ENCODE data around the gene TNFRSF8. TPM values are rescaled to one million over a fixed set of nuclear protein-coding genes. Genes with fewer than 3 reads are reported as not detected.
A peak's percentile ranks its signal among the peaks of the same experiment; 100 is the strongest.

The TNFRSF8 gene
- total RNA-seq, 5 donors from 2014 or later (not counting 1 experiment from before 2014, with no cell fraction given): 0.20 to 0.53 (median 0.33) TPM; not detected in 1

DNA sequence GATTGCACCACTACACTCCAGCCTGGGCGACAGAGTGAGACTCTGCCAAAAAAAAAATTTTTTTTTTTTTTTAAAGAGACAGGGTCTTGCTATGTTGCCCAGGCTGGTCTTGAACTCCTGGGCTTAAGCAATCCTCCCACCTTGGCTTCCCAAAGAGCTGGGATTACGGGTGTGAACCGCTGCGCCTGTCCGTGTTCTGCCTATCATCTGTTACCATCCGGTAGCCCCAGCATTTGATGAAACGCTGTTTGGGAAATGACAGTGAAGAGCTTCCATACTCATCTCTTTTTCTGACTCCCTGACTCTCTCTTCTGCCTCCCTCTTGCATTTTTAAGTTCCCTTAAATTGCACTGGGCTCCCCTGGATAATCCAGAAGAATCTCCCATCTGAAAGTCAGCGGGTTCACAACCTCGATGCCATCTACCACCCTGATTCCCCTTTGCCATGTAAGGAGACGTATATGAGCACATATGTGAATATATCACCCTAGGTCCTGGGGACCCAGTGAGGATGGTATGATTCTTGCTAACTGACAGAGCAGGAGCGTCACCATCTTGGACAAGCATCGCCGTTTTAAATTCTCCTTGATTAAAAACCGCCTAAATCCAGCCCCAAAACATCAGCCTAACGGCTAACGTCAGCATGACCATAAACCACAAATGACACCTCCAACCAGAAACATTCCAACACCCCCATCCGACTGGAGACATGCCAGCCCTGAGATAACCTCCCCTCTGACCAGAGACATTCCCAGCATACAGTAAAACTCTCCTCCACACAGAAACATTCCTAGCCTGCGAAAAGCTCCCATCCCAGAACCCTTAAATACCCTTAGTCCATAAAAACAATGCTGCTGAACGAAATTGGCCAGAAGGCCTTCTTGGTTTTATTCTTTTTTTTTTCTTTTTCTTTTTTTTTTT, 12.4 kb downstream of the TNFRSF8 start:
- no peak overlapping the region for H3K4me3 Mint-ChIP-seq
- H3K27ac Mint-ChIP-seq: no peak overlapping the region
- Histone ChIP-seq H3K27ac (ENCODE audit: low read length) (no peak overlapping the region), H3K4me1 (ENCODE audit: control insufficient read depth in 1 of 2, extremely low read depth in 1 of 2, insufficient read depth in 2 of 2, low read length in 2 of 2) (peaks cover 0 to 9% of the 10 kb centered on the region in 2 experiments), H3K36me3 (ENCODE audit: control insufficient read depth in 2 of 2, extremely low read depth in 1 of 2, insufficient read depth in 1 of 2, low read length in 1 of 2) (no peaks in the 10 kb centered on the region), H3K4me3 (ENCODE audit: control insufficient read depth in 1 of 2, extremely low read depth in 1 of 2, low read length in 1 of 2) (no peak overlapping the region), H3K27me3 (replicated peaks in 1 of 2; ENCODE audit: control insufficient read depth in 2 of 2, extremely low read depth in 1 of 2, insufficient read depth in 2 of 2, low read length in 1 of 2) (peaks cover 0 to 29% of the 10 kb centered on the region in 2 experiments), H3K9me3 (no peaks in the 10 kb centered on the region)
- ATAC-seq (replicated peaks in 1 of 4) (no peak), DNase-seq (no peak)
- CTCF ChIA-PET: interaction anchor here in 1 of 2 donors (0.6 kb wide), 1 partner anchor 12 kb away, joined by 5 read pairs; no protein-coding TSS in a partner anchor
- WGBS (ENCODE audit: insufficient coverage): 93% methylated on average over 11 of the region's 19 CpGs
- H3K36me3 Mint-ChIP-seq: no peaks in the 10 kb centered on the region
- POLR2A ChIA-PET: interaction anchor here in 1 of 2 donors (0.7 kb wide), 1 partner anchor 13 kb away, joined by 4 read pairs; no protein-coding TSS in a partner anchor
- no peaks in the 10 kb centered on the region for H3K9me3 Mint-ChIP-seq
- H3K27me3 Mint-ChIP-seq: peaks cover 0 to 3% of the 10 kb centered on the region in 2 donors
- peaks cover 0 to 13% (median 3%) of the 10 kb centered on the region in 3 donors for H3K4me1 Mint-ChIP-seq

GRCh38 chr1:12076425-12077005, 13.4 kb downstream of the TNFRSF8 start:
- Mint-ChIP-seq H3K27ac (no peak overlapping the region), H3K36me3 (no peaks in the 10 kb centered on the region), H3K27me3 (no peaks in the 10 kb centered on the region), H3K4me3 (no peak overlapping the region), H3K9me3 (no peaks in the 10 kb centered on the region), H3K4me1 (peaks cover 0 to 11% (median 3%) of the 10 kb centered on the region in 3 donors)
- ATAC-seq (replicated peaks in 1 of 4): no peak
- Histone ChIP-seq H3K4me1 (ENCODE audit: control insufficient read depth in 1 of 2, extremely low read depth in 1 of 2, insufficient read depth in 2 of 2, low read length in 2 of 2) (peaks cover 0 to 15% of the 10 kb centered on the region in 2 experiments), H3K9me3 (no peaks in the 10 kb centered on the region), H3K27ac (ENCODE audit: low read length) (no peak overlapping the region), H3K4me3 (ENCODE audit: control insufficient read depth in 1 of 2, extremely low read depth in 1 of 2, low read length in 1 of 2) (no peak overlapping the region), H3K27me3 (replicated peaks in 1 of 2; ENCODE audit: control insufficient read depth in 2 of 2, extremely low read depth in 1 of 2, insufficient read depth in 2 of 2, low read length in 1 of 2) (peaks cover 0 to 28% of the 10 kb centered on the region in 2 experiments), H3K36me3 (ENCODE audit: control insufficient read depth in 2 of 2, extremely low read depth in 1 of 2, insufficient read depth in 1 of 2, low read length in 1 of 2) (no peaks in the 10 kb centered on the region)
- 98% methylated on average over 6 of the region's 9 CpGs for WGBS (ENCODE audit: insufficient coverage)
- POLR2A ChIA-PET: no interaction called here
- DNase-seq: no peak
- CTCF ChIA-PET: no interaction called here

DNA sequence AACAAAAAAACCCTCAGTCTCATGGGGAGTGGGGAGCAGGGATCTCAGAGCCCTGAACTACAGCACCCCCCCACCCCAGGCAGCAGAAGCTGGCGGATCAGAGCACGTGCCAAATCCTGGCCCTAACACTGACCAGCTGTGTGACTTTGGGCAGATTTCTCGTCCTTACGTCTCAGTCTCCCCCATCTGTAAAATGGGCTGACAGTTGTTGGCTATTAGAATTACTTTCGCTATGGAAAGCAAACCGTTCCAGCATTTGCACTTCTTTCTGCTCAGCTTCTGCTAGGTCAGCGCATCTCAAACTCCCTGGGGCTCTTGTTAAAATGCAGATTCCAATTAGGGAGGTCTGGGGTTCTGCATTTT, 15.5 kb downstream of the TNFRSF8 start:
- no peaks in the 10 kb centered on the region for H3K36me3 ChIP-seq (ENCODE audit: control insufficient read depth in 2 of 2, extremely low read depth in 1 of 2, insufficient read depth in 1 of 2, low read length in 1 of 2)
- H3K36me3 Mint-ChIP-seq: no peaks in the 10 kb centered on the region
- H3K27me3 Mint-ChIP-seq: no peaks in the 10 kb centered on the region
- ChIA-PET CTCF (interaction anchor here in 1 of 2 donors (0.6 to 1.3 kb wide), 2 partner anchors 9 to 40 kb away, joined by 3 read pairs; no protein-coding TSS in a partner anchor), POLR2A (interaction anchor here in 1 of 2 donors (0.6 kb wide), 1 partner anchor 16 kb away, joined by 3 read pairs; no protein-coding TSS in a partner anchor)
- H3K4me1 Mint-ChIP-seq: peaks cover 12 to 23% (median 13%) of the 10 kb centered on the region in 3 donors
- H3K27ac ChIP-seq (ENCODE audit: low read length): no peak overlapping the region
- peak overlapping the region in 2 of 3 donors; percentile 19 to 28 for H3K4me3 Mint-ChIP-seq
- H3K4me1 ChIP-seq (ENCODE audit: control insufficient read depth in 1 of 2, extremely low read depth in 1 of 2, insufficient read depth in 2 of 2, low read length in 2 of 2): peaks cover 0 to 22% of the 10 kb centered on the region in 2 experiments
- ATAC-seq (replicated peaks in 1 of 4): no peak
- DNase-seq: no peak
- H3K9me3 ChIP-seq: no peaks in the 10 kb centered on the region
- H3K27me3 ChIP-seq (replicated peaks in 1 of 2; ENCODE audit: control insufficient read depth in 2 of 2, extremely low read depth in 1 of 2, insufficient read depth in 2 of 2, low read length in 1 of 2): peaks cover 0 to 14% of the 10 kb centered on the region in 2 experiments
- no peak overlapping the region for H3K4me3 ChIP-seq (ENCODE audit: control insufficient read depth in 1 of 2, extremely low read depth in 1 of 2, low read length in 1 of 2)
- 76% methylated on average over 7 of the region's 7 CpGs for WGBS (ENCODE audit: insufficient coverage)
- peaks cover 7 to 13% (median 11%) of the 10 kb centered on the region in 3 donors for H3K9me3 Mint-ChIP-seq
- H3K27ac Mint-ChIP-seq: no peak overlapping the region

DNA sequence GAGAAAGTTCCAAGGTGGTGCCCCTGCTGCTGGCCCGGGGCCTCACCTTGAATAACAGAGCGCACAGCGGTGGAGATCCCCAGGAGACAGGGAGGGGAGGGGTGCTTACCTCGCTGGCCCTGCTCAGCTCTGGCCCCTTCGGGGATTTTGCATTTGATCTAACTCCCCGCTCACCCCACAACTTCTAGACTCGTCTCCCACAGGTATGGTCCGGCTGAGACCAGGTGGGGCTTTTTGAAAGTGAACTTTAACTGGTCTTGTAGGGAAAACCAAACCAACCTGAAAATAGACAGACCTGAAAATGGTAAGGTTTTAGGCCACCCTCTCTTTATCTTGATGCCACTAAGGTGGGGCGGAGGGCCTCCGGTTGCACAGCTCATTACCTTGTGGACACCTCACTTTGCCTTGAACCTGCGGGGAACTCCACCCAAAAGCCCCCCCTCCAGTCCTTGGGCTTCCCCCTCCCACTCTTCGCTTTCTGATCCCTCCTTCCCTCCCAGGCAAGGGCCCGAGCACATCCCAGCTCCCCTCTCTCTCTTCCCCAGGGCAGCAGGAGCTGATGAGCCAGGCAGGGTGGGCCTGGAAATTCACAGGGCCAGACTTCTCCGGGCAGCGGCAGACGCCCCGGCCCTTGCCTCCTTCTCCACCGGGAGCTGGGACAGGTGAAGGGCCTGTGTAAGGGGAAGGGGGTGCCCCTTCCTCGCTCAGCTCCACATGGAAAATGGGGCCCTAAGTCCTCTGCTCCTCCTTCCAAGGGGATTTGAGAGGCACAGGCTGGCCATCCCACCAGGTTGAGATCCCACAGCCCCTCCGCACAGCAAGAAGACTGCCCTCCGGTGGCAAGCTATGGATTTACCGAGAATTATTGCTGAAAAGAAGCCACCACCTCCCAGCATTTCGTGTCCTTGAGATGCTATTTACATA, 16.1 kb downstream of the TNFRSF8 start:
- no peak overlapping the region for H3K4me3 ChIP-seq (ENCODE audit: control insufficient read depth in 1 of 2, extremely low read depth in 1 of 2, low read length in 1 of 2)
- Mint-ChIP-seq H3K4me3 (peak overlapping the region; percentile 18 to 28 (median 19)), H3K9me3 (peaks cover 11 to 18% (median 13%) of the 10 kb centered on the region in 3 donors), H3K4me1 (peaks cover 12 to 23% (median 13%) of the 10 kb centered on the region in 3 donors), H3K27ac (no peak overlapping the region), H3K27me3 (no peaks in the 10 kb centered on the region), H3K36me3 (no peaks in the 10 kb centered on the region)
- no peak overlapping the region for H3K27ac ChIP-seq (ENCODE audit: low read length)
- H3K9me3 ChIP-seq: no peaks in the 10 kb centered on the region
- WGBS (ENCODE audit: insufficient coverage): 52% methylated on average over 7 of the region's 23 CpGs
- ATAC-seq (replicated peaks in 1 of 4) (peak in 2 of 4 experiments; percentile 27 to 40), DNase-seq (peak in 14 of 35 experiments; percentile 8 to 53 (median 21))
- H3K27me3 ChIP-seq (replicated peaks in 1 of 2; ENCODE audit: control insufficient read depth in 2 of 2, extremely low read depth in 1 of 2, insufficient read depth in 2 of 2, low read length in 1 of 2): peaks cover 0 to 10% of the 10 kb centered on the region in 2 experiments
- ChIA-PET POLR2A (interaction anchor here (0.6 to 0.7 kb wide), 2 partner anchors 15 to 146 kb away, joined by 3 to 4 read pairs; no protein-coding TSS in a partner anchor), CTCF (interaction anchor here (0.6 to 1.3 kb wide), 4 partner anchors 9 to 755 kb away, joined by 3 to 5 read pairs (median 3); no protein-coding TSS in a partner anchor)
- H3K36me3 ChIP-seq (ENCODE audit: control insufficient read depth in 2 of 2, extremely low read depth in 1 of 2, insufficient read depth in 1 of 2, low read length in 1 of 2): no peaks in the 10 kb centered on the region
- peaks cover 0 to 22% of the 10 kb centered on the region in 2 experiments for H3K4me1 ChIP-seq (ENCODE audit: control insufficient read depth in 1 of 2, extremely low read depth in 1 of 2, insufficient read depth in 2 of 2, low read length in 2 of 2)

DNA sequence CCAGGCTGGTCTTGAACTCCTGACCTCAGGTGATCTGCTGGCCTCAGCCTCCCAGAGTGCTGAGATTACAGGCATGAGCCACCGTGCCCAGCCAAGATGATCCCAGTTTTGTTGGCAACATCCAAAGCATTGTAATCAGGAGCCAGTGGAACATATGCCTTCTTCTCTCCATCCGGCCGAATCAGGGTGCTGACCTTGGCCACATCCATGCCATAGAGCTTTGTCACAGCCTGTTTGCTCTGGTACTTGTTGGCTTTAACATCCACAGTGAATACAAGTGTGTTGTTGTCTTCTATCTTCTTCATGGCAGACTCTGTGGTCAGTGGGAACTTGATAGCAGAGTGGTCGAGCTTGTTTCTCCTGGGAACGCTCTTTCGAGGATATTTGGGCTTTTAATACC, 17.1 kb downstream of the TNFRSF8 start:
- ChIA-PET POLR2A (no interaction called here), CTCF (interaction anchor here in 1 of 2 donors (0.9 to 1.3 kb wide), 2 partner anchors 42 to 265 kb away, joined by 3 read pairs; no protein-coding TSS in a partner anchor)
- ATAC-seq (replicated peaks in 1 of 4) (no peak), DNase-seq (no peak)
- Histone ChIP-seq H3K27me3 (replicated peaks in 1 of 2; ENCODE audit: control insufficient read depth in 2 of 2, extremely low read depth in 1 of 2, insufficient read depth in 2 of 2, low read length in 1 of 2) (peaks cover 0 to 10% of the 10 kb centered on the region in 2 experiments), H3K36me3 (ENCODE audit: control insufficient read depth in 2 of 2, extremely low read depth in 1 of 2, insufficient read depth in 1 of 2, low read length in 1 of 2) (no peaks in the 10 kb centered on the region), H3K27ac (ENCODE audit: low read length) (no peak overlapping the region), H3K9me3 (no peaks in the 10 kb centered on the region), H3K4me1 (ENCODE audit: control insufficient read depth in 1 of 2, extremely low read depth in 1 of 2, insufficient read depth in 2 of 2, low read length in 2 of 2) (peaks cover 0 to 22% of the 10 kb centered on the region in 2 experiments), H3K4me3 (ENCODE audit: control insufficient read depth in 1 of 2, extremely low read depth in 1 of 2, low read length in 1 of 2) (no peak overlapping the region)
- Mint-ChIP-seq H3K4me1 (peaks cover 12 to 23% (median 13%) of the 10 kb centered on the region in 3 donors), H3K9me3 (peaks cover 11 to 18% (median 14%) of the 10 kb centered on the region in 3 donors), H3K27ac (no peak overlapping the region), H3K27me3 (no peaks in the 10 kb centered on the region), H3K36me3 (no peaks in the 10 kb centered on the region), H3K4me3 (no peak overlapping the region)
- WGBS (ENCODE audit: insufficient coverage): 89% methylated on average over 1 of the region's 6 CpGs
